HEK293T (cell line): ENCODE results near the gene KRT5.

Experiments
- BHLHE40 ChIP-seq: fragments of 450-650 bp; IDR thresholded peaks from 2 replicates; pipeline ENCODE4 v1.6.1; 2016; ENCODE audit warnings: mild to moderate bottlenecking, moderate library complexity, borderline replicate concordance
- FOXK2 ChIP-seq: fragments of 450-650 bp; IDR thresholded peaks from 2 replicates; pipeline ENCODE4 v1.6.1; 2016; ENCODE audit warnings: mild to moderate bottlenecking

GRCh38 chr12:52486166-52487105, 33.8 kb downstream of the KRT5 start:
- TF ChIP-seq BHLHE40 (no peak), FOXK2 (no peak)
